PFSK-1 (cell line): Measurements from ENCODE around the gene ZNF429.

Experiments used
- FOXP2 ChIP-seq: optimal IDR thresholded peaks from 2 replicates; pipeline ENCODE3; 2011; ENCODE audit warnings: borderline replicate concordance, control low read depth, inconsistent platforms; ENCODE audit not compliant: insufficient read depth; ENCODE audit errors: extremely low read length, extremely low read depth
- POLR2AphosphoS5 ChIP-seq: IDR thresholded peaks from 2 replicates; pipeline ENCODE4 v1.6.1; 2012; ENCODE audit warnings: low read depth, mild to moderate bottlenecking, control low read depth, low read length, moderate library complexity
- REST ChIP-seq, 2 experiments: IDR thresholded peaks; 2 replicates each; pipeline versions ENCODE4 v1.6.1 to v1.8.0; 2011 to 2012; ENCODE audit warnings: low read depth in 2 of 2, low read length in 2 of 2, control low read depth in 1 of 2, inconsistent platforms in 1 of 2, mild to moderate bottlenecking in 1 of 2, moderate library complexity in 1 of 2; ENCODE audit not compliant: insufficient read depth in 1 of 2
- SIN3A ChIP-seq: IDR thresholded peaks from 2 replicates; pipeline ENCODE4 v1.6.1; 2012; ENCODE audit warnings: mild to moderate bottlenecking, low read length, moderate library complexity, borderline replicate concordance; ENCODE audit not compliant: insufficient read depth
- TAF1 ChIP-seq: IDR thresholded peaks from 2 replicates; pipeline ENCODE4 v1.6.1; 2012; ENCODE audit warnings: low read length, control low read depth, borderline replicate concordance; ENCODE audit not compliant: insufficient read depth

The ZNF429 gene

GRCh38 chr19:21569494-21569865 lies 64.1 kb downstream of the ZNF429 start:
- no peak for TF ChIP-seq REST (IDR thresholded peaks at IDR 0.05; ENCODE audit: insufficient read depth in 1 of 2, low read depth in 2 of 2, low read length in 2 of 2)

GRCh38 chr19:21571316-21571715 lies 65.9 kb downstream of the ZNF429 start:
- no peak for TF ChIP-seq SIN3A
- TF ChIP-seq REST (IDR thresholded peaks at IDR 0.05; ENCODE audit: insufficient read depth in 1 of 2, low read depth in 2 of 2, low read length in 2 of 2): no peak
- no peak for TF ChIP-seq TAF1
- no peak for TF ChIP-seq FOXP2
- no peak for TF ChIP-seq POLR2AphosphoS5

GRCh38 chr19:21574607-21575006 lies 69.2 kb downstream of the ZNF429 start:
- TF ChIP-seq FOXP2 (no peak), SIN3A (no peak), TAF1 (no peak), REST (IDR thresholded peaks at IDR 0.05; ENCODE audit: insufficient read depth in 1 of 2, low read depth in 2 of 2, low read length in 2 of 2) (no peak), POLR2AphosphoS5 (no peak)

GRCh38 chr19:21576481-21576880 lies 71.1 kb downstream of the ZNF429 start:
- TF ChIP-seq REST (IDR thresholded peaks at IDR 0.05; ENCODE audit: insufficient read depth in 1 of 2, low read depth in 2 of 2, low read length in 2 of 2) (no peak), FOXP2 (no peak), TAF1 (no peak), POLR2AphosphoS5 (no peak), SIN3A (no peak)

GRCh38 chr19:21580101-21580500 lies 74.7 kb downstream of the ZNF429 start:
- no peak for TF ChIP-seq POLR2AphosphoS5
- no peak for TF ChIP-seq TAF1
- TF ChIP-seq SIN3A: no peak
- TF ChIP-seq REST (IDR thresholded peaks at IDR 0.05; ENCODE audit: insufficient read depth in 1 of 2, low read depth in 2 of 2, low read length in 2 of 2): no peak
- TF ChIP-seq FOXP2: no peak
